ENCODE results near the gene PANX3. TPM values are rescaled to one million over a fixed set of nuclear protein-coding genes. Genes with fewer than 3 reads are reported as not detected.

The PANX3 gene
- total and polyA plus RNA-seq, 4 donors: not detected

DNA sequence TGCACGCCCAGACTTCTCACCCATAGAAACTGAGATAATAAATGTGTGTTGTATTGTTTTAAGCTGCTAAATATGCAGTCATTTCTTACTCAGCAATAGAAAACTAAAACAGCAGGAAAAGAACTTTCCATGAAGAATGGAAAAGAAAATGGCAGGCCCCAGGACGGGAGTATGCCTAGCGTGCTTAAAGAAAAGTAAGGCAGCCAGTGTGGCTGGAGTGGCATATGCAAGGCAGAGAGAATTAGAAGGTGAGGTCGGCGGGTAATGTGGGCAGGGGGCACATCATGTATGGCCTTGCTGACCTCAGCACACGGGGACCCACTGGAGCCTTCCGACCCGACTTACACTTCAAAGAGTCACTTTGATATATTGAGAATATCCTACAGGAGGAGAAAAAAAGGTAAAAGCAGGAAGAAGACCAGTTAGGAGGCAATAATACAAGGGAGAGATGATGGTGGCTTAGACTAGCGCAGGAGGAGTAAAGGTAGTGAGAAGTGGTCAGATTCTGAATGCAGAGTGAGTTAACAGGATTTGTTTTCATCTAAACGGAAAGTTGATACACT lies 31.9 kb downstream of the PANX3 start:
- WGBS, 2 donors: 63 to 66% methylated on average over 10 of the region's 10 CpGs
- intact Hi-C loops (cut with DNase I): loop anchor here in 1 of 2 donors (10.0 kb wide), 1 partner anchor 152 kb away; no protein-coding TSS in a partner anchor
- no peak for DNase-seq

DNA sequence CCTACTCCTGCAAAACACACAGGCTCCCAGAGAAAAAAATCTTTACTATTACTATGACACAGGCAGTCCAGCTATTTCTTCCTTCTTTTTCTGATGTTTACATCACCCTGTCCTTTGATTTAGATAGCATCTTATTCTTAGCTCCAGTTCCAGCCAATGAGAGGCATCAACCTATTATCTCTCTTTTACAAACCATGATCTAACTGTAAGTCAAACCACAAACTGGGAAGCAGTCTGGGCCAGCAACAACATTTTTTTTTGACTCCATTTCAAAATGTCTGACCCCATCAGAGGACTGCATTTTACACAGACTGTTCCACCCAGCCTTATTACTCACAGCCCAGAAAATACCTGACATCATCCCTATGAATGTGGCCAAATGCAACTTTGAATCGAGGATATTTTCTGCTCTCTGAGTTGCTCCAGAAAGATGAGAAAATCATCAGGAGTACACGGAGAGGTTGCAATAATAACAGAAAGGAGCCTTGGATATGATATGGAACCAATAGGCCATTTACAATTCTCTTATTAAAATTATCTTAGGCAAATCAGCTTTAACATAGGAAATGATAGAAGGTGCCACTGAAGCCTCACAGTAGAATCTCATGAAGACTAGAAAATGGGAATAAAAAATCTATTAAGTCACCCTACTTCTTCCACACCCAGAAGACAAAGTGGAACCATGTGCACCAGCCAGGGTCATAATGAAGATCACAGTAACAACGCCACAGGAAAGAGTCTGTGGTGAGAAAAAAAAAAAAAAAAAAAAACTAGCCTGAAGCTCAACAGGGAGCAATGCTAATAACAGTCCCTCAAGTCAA lies 32.6 kb downstream of the PANX3 start:
- H3K27me3 ChIP-seq (ENCODE audit: control insufficient read depth in 1 of 2, insufficient read depth in 2 of 2, low read length in 1 of 2): no peaks in the 10 kb centered on the region
- H3K9me3 ChIP-seq (ENCODE audit: control insufficient read depth, low read length): no peaks in the 10 kb centered on the region
- intact Hi-C loops (cut with DNase I): loop anchor here (2.0 to 10.0 kb wide), 2 partner anchors 151 to 193 kb away; no protein-coding TSS in a partner anchor
- peak overlapping the region; percentile 66 to 90 for H3K27ac ChIP-seq (ENCODE audit: low read depth in 1 of 2, low read length in 2 of 2)
- peaks cover 0 to 2% of the 10 kb centered on the region in 2 donors for H3K36me3 ChIP-seq (ENCODE audit: control insufficient read depth in 1 of 2, insufficient read depth in 2 of 2, low read length in 1 of 2)
- DNase-seq (no peak), ATAC-seq (ENCODE audit: low FRiP score) (peak; percentile 78)
- H3K4me1 ChIP-seq (ENCODE audit: control insufficient read depth in 1 of 2, insufficient read depth in 2 of 2, low read length in 2 of 2): peaks cover 0 to 1% of the 10 kb centered on the region in 2 donors
- WGBS, 2 donors: 2 to 5% methylated on average over 3 of the region's 3 CpGs
- no peak overlapping the region for H3K4me3 ChIP-seq (ENCODE audit: low read length in 2 of 2)

More for the DNA sequence above, 31.9 kb downstream of the PANX3 start:
- Histone ChIP-seq H3K27me3 (ENCODE audit: control insufficient read depth in 1 of 2, insufficient read depth in 2 of 2, low read length in 1 of 2) (no peaks in the 10 kb centered on the region), H3K36me3 (ENCODE audit: control insufficient read depth in 1 of 2, insufficient read depth in 2 of 2, low read length in 1 of 2) (peaks cover 0 to 2% of the 10 kb centered on the region in 2 donors), H3K9me3 (ENCODE audit: control insufficient read depth, low read length) (no peaks in the 10 kb centered on the region), H3K4me1 (ENCODE audit: control insufficient read depth in 1 of 2, insufficient read depth in 2 of 2, low read length in 2 of 2) (peaks cover 0 to 1% of the 10 kb centered on the region in 2 donors), H3K4me3 (ENCODE audit: low read length in 2 of 2) (no peak overlapping the region), H3K27ac (ENCODE audit: low read depth in 1 of 2, low read length in 2 of 2) (peak overlapping the region; percentile 55 to 90)
- ATAC-seq (ENCODE audit: low FRiP score): no peak

DNA sequence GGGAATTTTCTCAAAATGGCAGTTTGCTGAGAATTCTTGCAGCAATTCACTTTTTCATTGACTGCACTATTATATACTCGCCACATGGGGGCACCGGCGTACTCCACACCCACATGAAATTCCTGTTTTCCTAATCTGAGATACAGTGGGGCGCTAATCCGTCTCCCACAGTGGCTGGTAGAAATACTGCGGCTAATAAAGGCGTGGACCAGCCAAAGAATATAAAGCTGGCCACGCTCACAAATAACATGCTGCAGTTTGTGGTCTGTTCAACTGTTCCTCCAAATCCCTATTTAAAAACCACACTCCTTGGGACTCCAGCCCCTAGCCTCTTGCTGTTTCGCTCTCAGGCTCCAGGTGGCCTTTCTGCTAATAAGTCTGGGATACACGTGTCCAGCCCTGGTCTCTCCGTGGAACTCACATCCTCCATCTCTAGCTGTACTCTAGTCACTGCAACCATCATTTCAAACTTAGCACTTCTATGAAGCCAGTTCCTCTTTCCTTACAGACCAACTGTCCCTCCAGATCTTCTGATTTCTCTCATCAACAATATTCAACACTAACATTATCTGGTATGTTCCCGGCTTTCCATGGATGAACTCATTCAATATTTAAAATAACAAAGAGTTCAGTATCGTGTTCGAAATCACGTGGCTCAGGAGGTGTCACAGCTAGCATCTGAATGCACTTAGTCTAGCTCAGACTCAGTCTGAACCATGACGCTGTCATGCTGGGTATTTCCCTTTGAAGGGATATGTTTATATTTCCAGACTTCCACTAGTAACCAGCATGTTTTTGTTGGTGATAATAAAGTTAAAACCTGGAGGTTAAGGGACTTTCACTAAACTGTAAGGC lies 33.4 kb downstream of the PANX3 start:
- H3K9me3 ChIP-seq (ENCODE audit: control insufficient read depth, low read length): no peaks in the 10 kb centered on the region
- H3K4me1 ChIP-seq (ENCODE audit: control insufficient read depth in 1 of 2, insufficient read depth in 2 of 2, low read length in 2 of 2): peaks cover 0 to 1% of the 10 kb centered on the region in 2 donors
- 3 to 4% methylated on average over 16 of the region's 16 CpGs for WGBS, 2 donors
- no peaks in the 10 kb centered on the region for H3K27me3 ChIP-seq (ENCODE audit: control insufficient read depth in 1 of 2, insufficient read depth in 2 of 2, low read length in 1 of 2)
- peak overlapping the region in 1 of 2 donors; percentile 58 for H3K4me3 ChIP-seq (ENCODE audit: low read length in 2 of 2)
- H3K27ac ChIP-seq (ENCODE audit: low read depth in 1 of 2, low read length in 2 of 2): peak overlapping the region in 1 of 2 donors; percentile 79
- DNase-seq (peak; percentile 53 to 79), ATAC-seq (ENCODE audit: low FRiP score) (peak; percentile 94)
- peaks cover 0 to 2% of the 10 kb centered on the region in 2 donors for H3K36me3 ChIP-seq (ENCODE audit: control insufficient read depth in 1 of 2, insufficient read depth in 2 of 2, low read length in 1 of 2)
- intact Hi-C loops (cut with DNase I): loop anchor here (2.0 to 10.0 kb wide), 3 partner anchors 150 to 193 kb away; no protein-coding TSS in a partner anchor

DNA sequence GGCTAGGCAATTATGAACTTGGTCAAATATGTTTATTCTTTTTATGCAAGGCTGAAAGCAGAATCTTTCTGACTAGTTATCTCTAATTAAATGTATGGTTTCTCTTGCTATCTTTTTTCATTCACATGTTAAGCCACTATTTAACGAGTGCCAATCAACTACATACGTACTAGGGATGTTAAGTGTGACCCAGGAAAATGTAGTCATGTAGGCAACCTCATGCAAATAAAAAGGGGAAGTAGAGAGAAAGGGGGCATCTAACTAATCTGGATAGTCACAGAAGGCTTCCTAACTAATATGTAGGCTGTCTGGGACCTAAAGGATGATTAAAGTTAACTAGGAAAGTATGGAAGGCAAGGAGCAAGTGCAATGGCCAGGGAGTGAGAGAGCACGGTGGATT lies 34.9 kb downstream of the PANX3 start:
- no peaks in the 10 kb centered on the region for H3K27me3 ChIP-seq (ENCODE audit: control insufficient read depth in 1 of 2, insufficient read depth in 2 of 2, low read length in 1 of 2)
- no peak overlapping the region for H3K27ac ChIP-seq (ENCODE audit: low read depth in 1 of 2, low read length in 2 of 2)
- peaks cover 0 to 1% of the 10 kb centered on the region in 2 donors for H3K4me1 ChIP-seq (ENCODE audit: control insufficient read depth in 1 of 2, insufficient read depth in 2 of 2, low read length in 2 of 2)
- DNase-seq: no peak
- intact Hi-C loops (cut with DNase I): loop anchor here in 1 of 2 donors (5.0 to 10.0 kb wide), 2 partner anchors 149 to 191 kb away; no protein-coding TSS in a partner anchor
- 87 to 92% methylated on average over 3 of the region's 3 CpGs for WGBS, 2 donors
- no peaks in the 10 kb centered on the region for H3K9me3 ChIP-seq (ENCODE audit: control insufficient read depth, low read length)
- H3K36me3 ChIP-seq (ENCODE audit: control insufficient read depth in 1 of 2, insufficient read depth in 2 of 2, low read length in 1 of 2): peaks cover 0 to 2% of the 10 kb centered on the region in 2 donors
- no peak overlapping the region for H3K4me3 ChIP-seq (ENCODE audit: low read length in 2 of 2)
- ATAC-seq (ENCODE audit: low FRiP score): no peak

DNA sequence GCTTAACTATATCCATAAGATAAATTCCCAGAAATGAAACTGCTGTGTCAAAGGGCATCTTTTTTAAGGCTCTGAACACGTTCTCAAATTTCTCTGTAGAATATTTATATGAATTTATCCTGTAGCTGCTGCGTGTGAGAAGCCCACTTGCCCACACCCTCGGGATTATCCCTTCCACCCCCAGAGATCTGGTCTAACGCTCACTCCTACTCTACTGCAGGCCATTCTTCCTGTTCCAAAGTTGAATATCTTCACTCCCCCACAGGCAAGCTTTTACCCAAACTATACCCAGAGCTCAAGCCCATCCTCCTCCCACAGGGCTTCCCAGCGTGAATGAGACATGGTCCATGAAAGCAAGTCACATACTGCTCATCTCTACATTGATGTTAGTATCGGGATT lies 37.4 kb downstream of the PANX3 start:
- DNase-seq (no peak), ATAC-seq (ENCODE audit: low FRiP score) (no peak)
- H3K4me1 ChIP-seq (ENCODE audit: control insufficient read depth in 1 of 2, insufficient read depth in 2 of 2, low read length in 2 of 2): peaks cover 0 to 1% of the 10 kb centered on the region in 2 donors
- H3K27me3 ChIP-seq (ENCODE audit: control insufficient read depth in 1 of 2, insufficient read depth in 2 of 2, low read length in 1 of 2): no peaks in the 10 kb centered on the region
- WGBS, 2 donors: 79% methylated on average over 6 of the region's 6 CpGs
- peaks cover 0 to 2% of the 10 kb centered on the region in 2 donors for H3K36me3 ChIP-seq (ENCODE audit: control insufficient read depth in 1 of 2, insufficient read depth in 2 of 2, low read length in 1 of 2)
- intact Hi-C loops (cut with DNase I): loop anchor here in 1 of 2 donors (5.0 to 10.0 kb wide), 2 partner anchors 146 to 189 kb away; no protein-coding TSS in a partner anchor
- H3K27ac ChIP-seq (ENCODE audit: low read depth in 1 of 2, low read length in 2 of 2): no peak overlapping the region
- H3K9me3 ChIP-seq (ENCODE audit: control insufficient read depth, low read length): no peaks in the 10 kb centered on the region
- no peak overlapping the region for H3K4me3 ChIP-seq (ENCODE audit: low read length in 2 of 2)

DNA sequence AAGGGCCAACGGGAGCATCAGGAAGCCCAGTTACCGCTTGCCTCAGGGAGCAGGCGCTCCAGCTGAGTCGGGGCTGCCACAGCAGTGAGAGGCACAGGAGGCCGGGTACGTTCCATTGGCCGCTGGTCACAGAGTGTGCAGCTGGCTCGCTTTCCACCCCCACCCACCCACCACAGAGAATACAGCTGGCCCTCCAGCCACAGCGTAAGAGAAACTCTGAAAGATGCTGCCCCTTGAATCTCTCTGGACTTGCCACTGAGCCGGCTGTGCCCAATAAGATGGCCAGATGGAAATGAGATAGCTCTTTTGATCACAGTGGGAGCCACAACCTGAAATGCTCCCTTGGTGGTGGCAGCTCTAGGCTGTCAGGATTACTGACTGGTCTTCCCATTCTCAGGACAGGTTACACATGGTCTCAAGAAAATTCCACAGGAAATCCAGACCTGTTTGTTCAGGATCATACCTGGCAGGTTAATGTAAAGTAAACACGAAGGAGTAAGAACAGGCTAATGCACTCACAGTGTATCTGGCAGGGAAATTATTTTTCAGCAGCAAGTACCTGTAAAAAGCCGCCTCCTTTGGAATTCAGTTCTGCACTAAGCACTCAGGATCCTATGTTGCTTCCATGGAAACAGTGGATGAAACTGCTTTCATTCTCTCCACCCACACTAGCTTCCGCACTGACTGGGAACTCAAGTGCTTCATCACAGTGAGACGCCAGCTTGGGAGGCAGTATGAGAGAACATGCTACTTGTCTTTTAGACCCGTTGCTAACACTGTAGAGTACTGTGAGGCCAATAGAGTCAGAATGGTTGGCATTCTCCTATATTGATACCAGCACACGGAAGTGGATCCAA lies 45.8 kb downstream of the PANX3 start:
- 70% methylated on average over 16 of the region's 16 CpGs for WGBS, 2 donors
- ATAC-seq (ENCODE audit: low FRiP score) (no peak), DNase-seq (no peak)
- intact Hi-C loops (cut with DNase I): no loop called here
- Histone ChIP-seq H3K9me3 (ENCODE audit: control insufficient read depth, low read length) (no peaks in the 10 kb centered on the region), H3K4me3 (ENCODE audit: low read length in 2 of 2) (no peak overlapping the region), H3K36me3 (ENCODE audit: control insufficient read depth in 1 of 2, insufficient read depth in 2 of 2, low read length in 1 of 2) (peaks cover 0 to 2% of the 10 kb centered on the region in 2 donors), H3K27me3 (ENCODE audit: control insufficient read depth in 1 of 2, insufficient read depth in 2 of 2, low read length in 1 of 2) (no peaks in the 10 kb centered on the region), H3K4me1 (ENCODE audit: control insufficient read depth in 1 of 2, insufficient read depth in 2 of 2, low read length in 2 of 2) (no peaks in the 10 kb centered on the region), H3K27ac (ENCODE audit: low read depth in 1 of 2, low read length in 2 of 2) (no peak overlapping the region)

DNA sequence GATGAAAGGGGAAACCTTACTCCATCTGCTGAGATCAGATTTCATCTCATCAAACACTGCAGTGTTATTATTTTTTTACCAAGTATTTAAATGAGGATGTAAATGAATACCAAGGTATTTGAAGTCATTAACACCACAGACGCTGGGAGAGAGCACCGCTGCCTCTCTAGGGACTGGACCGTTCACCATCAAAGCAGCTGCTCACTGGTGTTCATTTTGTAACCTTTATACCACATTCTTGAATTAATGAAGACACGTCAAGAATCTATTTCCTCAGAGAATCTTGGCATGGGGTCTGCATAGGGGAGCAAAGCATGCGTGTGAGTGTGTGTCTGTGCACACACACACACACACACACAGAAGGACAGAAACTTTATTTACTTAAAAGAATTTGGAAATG lies 46.7 kb downstream of the PANX3 start:
- DNase-seq: no peak
- no peak for ATAC-seq (ENCODE audit: low FRiP score)
- intact Hi-C loops (cut with DNase I): no loop called here
- Histone ChIP-seq H3K4me3 (ENCODE audit: low read length in 2 of 2) (no peak overlapping the region), H3K4me1 (ENCODE audit: control insufficient read depth in 1 of 2, insufficient read depth in 2 of 2, low read length in 2 of 2) (no peaks in the 10 kb centered on the region), H3K9me3 (ENCODE audit: control insufficient read depth, low read length) (no peaks in the 10 kb centered on the region), H3K27ac (ENCODE audit: low read depth in 1 of 2, low read length in 2 of 2) (no peak overlapping the region), H3K36me3 (ENCODE audit: control insufficient read depth in 1 of 2, insufficient read depth in 2 of 2, low read length in 1 of 2) (peaks cover 0 to 2% of the 10 kb centered on the region in 2 donors), H3K27me3 (ENCODE audit: control insufficient read depth in 1 of 2, insufficient read depth in 2 of 2, low read length in 1 of 2) (no peaks in the 10 kb centered on the region)
- 88 to 90% methylated on average over 5 of the region's 5 CpGs for WGBS, 2 donors
